ENCODE data around the gene CASTOR1. TPM values are rescaled to one million over a fixed set of nuclear protein-coding genes. Genes with fewer than 3 reads are reported as not detected.

CASTOR1 gene
- total RNA-seq, 6 donors from 2014 or later: 7.0 to 31.5 (median 22.1) TPM

DNA sequence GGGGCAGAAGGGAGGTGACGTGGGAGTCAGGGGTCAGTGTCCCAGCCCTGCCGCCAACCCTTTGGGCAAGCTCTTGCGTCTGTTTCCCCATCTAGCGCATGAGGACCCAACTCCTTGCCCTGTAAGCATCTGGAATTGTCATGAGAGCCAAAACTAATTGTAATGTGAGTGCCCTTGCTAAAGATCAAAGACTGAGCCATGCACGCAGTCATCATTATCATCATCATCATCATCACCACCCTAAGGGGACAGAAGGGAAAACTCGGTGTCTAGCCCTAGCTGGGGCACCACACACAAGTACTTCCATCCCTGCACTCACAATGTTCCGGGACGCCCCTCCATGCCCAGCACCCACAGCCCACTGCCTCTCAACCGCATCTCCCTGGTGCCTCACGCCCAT is 45.2 kb downstream of the CASTOR1 start:
- H3K4me1 ChIP-seq: peaks cover 15 to 26% (median 21%) of the 10 kb centered on the region in 4 donors
- no peak for ATAC-seq (ENCODE audit: low FRiP score in 2 of 2)
- H3K36me3 ChIP-seq: no peaks in the 10 kb centered on the region
- H3K27ac ChIP-seq: no peak overlapping the region
- TF ChIP-seq, protein P1, sequence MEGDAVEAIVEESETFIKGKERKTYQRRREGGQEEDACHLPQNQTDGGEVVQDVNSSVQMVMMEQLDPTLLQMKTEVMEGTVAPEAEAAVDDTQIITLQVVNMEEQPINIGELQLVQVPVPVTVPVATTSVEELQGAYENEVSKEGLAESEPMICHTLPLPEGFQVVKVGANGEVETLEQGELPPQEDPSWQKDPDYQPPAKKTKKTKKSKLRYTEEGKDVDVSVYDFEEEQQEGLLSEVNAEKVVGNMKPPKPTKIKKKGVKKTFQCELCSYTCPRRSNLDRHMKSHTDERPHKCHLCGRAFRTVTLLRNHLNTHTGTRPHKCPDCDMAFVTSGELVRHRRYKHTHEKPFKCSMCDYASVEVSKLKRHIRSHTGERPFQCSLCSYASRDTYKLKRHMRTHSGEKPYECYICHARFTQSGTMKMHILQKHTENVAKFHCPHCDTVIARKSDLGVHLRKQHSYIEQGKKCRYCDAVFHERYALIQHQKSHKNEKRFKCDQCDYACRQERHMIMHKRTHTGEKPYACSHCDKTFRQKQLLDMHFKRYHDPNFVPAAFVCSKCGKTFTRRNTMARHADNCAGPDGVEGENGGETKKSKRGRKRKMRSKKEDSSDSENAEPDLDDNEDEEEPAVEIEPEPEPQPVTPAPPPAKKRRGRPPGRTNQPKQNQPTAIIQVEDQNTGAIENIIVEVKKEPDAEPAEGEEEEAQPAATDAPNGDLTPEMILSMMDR (IDR thresholded peaks at IDR 0.05): no peak
- TF ChIP-seq POLR2A (IDR thresholded peaks at IDR 0.05) (no peak), EP300 (IDR thresholded peaks at IDR 0.05) (no peak), POLR2AphosphoS5 (IDR thresholded peaks at IDR 0.05) (no peak)
- H3K4me3 ChIP-seq: no peak overlapping the region
- H3K9me3 ChIP-seq: no peaks in the 10 kb centered on the region
- DNase-seq: no peak
- WGBS, 2 donors: 89 to 92% methylated on average over 7 to 10 of the region's 10 CpGs
- peaks cover 0 to 11% (median 0%) of the 10 kb centered on the region in 4 donors for H3K27me3 ChIP-seq

DNA sequence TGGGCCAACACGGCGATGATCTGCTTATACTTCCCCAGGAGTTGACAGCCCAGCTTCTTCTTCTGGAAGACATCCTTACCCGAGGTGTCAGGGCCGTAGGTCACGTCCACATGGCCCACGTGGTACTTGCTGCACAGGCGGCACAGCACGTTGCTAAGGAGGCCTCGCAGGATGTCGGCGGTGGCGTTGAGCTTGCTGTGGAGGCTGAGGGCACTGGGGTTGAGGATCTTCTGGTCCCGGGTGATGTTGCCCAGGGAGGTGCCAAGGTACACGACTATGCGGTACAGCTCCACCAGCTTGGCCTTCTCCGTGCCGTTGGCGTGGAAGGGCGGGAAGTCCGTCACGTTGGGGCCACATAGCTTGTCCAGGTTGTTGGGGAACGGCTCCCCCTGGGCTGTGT is 45.6 kb downstream of the CASTOR1 start:
- Histone ChIP-seq H3K36me3 (no peaks in the 10 kb centered on the region), H3K27ac (no peak overlapping the region), H3K9me3 (no peaks in the 10 kb centered on the region), H3K4me3 (no peak overlapping the region), H3K4me1 (peaks cover 16 to 22% (median 19%) of the 10 kb centered on the region in 4 donors), H3K27me3 (peaks cover 0 to 11% (median 0%) of the 10 kb centered on the region in 4 donors)
- 81 to 93% methylated on average over 11 to 22 of the region's 22 CpGs for WGBS, 2 donors
- TF ChIP-seq, protein P1 (IDR thresholded peaks at IDR 0.05): no peak
- no peak for TF ChIP-seq POLR2AphosphoS5 (IDR thresholded peaks at IDR 0.05)
- TF ChIP-seq POLR2A (IDR thresholded peaks at IDR 0.05): no peak
- TF ChIP-seq EP300 (IDR thresholded peaks at IDR 0.05): no peak
- ATAC-seq (ENCODE audit: low FRiP score in 2 of 2) (no peak), DNase-seq (no peak)

GRCh38 chr22:30241576-30242371 is 47.5 kb downstream of the CASTOR1 start:
- ATAC-seq (ENCODE audit: low FRiP score in 2 of 2): peak in 1 of 2 donors; percentile 43
- H3K27ac ChIP-seq: peak overlapping the region in 2 of 4 donors; percentile 30 to 35

DNA sequence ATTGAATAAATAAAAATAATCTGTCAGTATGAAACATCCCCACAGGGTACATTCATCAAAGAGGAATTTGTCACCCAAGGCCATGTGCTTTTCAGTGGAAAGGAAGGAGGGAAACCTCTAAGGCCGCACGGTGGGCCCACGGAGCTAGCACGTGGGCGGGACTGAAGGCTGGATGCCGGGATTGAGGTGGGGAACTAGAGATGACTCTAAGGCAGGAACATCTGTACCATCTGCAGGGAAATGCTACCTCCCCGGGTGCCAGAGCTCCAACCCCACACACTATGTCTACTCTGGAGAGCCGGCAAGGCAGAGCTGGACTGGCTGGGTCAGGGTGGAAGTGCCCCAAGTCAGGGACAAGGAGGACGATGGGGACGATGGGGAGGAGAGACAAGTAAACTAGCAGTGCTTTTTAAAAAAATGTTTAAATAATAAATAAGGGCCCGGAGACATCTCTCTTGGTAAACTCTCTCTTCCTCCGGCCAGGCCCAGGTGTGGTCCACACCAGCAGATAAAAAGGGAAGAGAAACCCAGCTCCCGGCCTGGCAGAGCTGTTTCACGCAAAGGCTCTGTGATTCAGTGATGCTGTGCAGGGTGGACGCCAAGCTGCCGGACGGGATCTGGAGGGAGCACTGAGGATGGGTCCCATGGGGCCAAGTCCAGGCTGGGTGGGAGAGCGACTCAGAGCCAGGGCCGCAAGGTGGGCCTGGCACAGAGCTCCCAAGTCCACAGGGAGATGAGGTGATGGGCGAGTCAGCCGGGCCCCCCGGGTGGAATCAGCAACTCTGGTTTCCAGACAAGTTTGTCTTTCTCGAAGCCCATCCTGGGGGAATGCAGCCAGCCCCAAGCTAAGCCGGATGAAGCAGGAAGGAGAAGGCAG is 48.5 kb downstream of the CASTOR1 start:
- Histone ChIP-seq H3K9me3 (no peaks in the 10 kb centered on the region), H3K4me3 (no peak overlapping the region), H3K27me3 (peaks cover 0 to 2% (median 0%) of the 10 kb centered on the region in 4 donors), H3K36me3 (no peaks in the 10 kb centered on the region), H3K27ac (peak overlapping the region in 1 of 4 donors; percentile 35), H3K4me1 (peaks cover 5 to 10% (median 9%) of the 10 kb centered on the region in 4 donors)
- TF ChIP-seq EP300 (IDR thresholded peaks at IDR 0.05) (no peak), POLR2A (IDR thresholded peaks at IDR 0.05) (no peak), POLR2AphosphoS5 (IDR thresholded peaks at IDR 0.05) (no peak)
- TF ChIP-seq, protein P1 (IDR thresholded peaks at IDR 0.05): no peak
- ATAC-seq (ENCODE audit: low FRiP score in 2 of 2) (no peak), DNase-seq (no peak)
- 77 to 83% methylated on average over 17 to 24 of the region's 24 CpGs for WGBS, 2 donors

More at GRCh38 chr22:30241576-30242371, 47.5 kb downstream of the CASTOR1 start:
- H3K9me3 ChIP-seq: no peaks in the 10 kb centered on the region
- TF ChIP-seq POLR2A (IDR thresholded peaks at IDR 0.05): no peak
- TF ChIP-seq, protein P1 (IDR thresholded peaks at IDR 0.05): no peak
- no peak for TF ChIP-seq POLR2AphosphoS5 (IDR thresholded peaks at IDR 0.05)
- TF ChIP-seq EP300 (IDR thresholded peaks at IDR 0.05): no peak
- H3K27me3 ChIP-seq: peaks cover 0 to 11% (median 0%) of the 10 kb centered on the region in 4 donors
- no peak overlapping the region for H3K4me3 ChIP-seq
- no peak for DNase-seq
- H3K36me3 ChIP-seq: no peaks in the 10 kb centered on the region
- WGBS, 2 donors: 68 to 76% methylated on average over 4 to 13 of the region's 15 CpGs
- H3K4me1 ChIP-seq: peaks cover 10 to 16% (median 13%) of the 10 kb centered on the region in 4 donors

Data from upper lobe of left lung (tissue), 6 donors.